SK-N-SH (cell line): ENCODE data around the gene RASL10A. TPM values are rescaled to one million over a fixed set of nuclear protein-coding genes. Genes with fewer than 3 reads are reported as not detected.

Experiments
- CTCF ChIA-PET: fragments of 300-600, 350-600 bp; formaldehyde crosslinking; extraction: SDS; loops from one replicate; lab custom pipeline; 2021; lab: Yijun Ruan, JAX
- POLR2A ChIA-PET: fragments of 350-600 bp; sonication (Branson Sonifier 250); formaldehyde crosslinking; extraction: SDS; loops from one replicate; lab custom pipeline; 2020; ENCODE audit warnings: antibody characterized with exemption, inconsistent platforms; lab: Yijun Ruan, JAX
- DNase-seq: peaks from one replicate; pipeline ENCODE4 v3.0.0; 2012
- H2AFZ ChIP-seq: fragments of 200-600 bp; sonication (generic); 2 replicates; pipeline ENCODE4 v1.8.1; 2016; ENCODE audit warnings: antibody characterized with exemption, mild to moderate bottlenecking, low read depth
- H3F3A ChIP-seq: fragments of 200-600 bp; sonication (generic); replicated peaks from 2 replicates; pipeline ENCODE3; 2016; ENCODE audit warnings: antibody characterized with exemption, mild to moderate bottlenecking; ENCODE audit not compliant: insufficient read depth
- H3K27ac ChIP-seq, 2 experiments: fragments of 200-500 bp in 1 of 2; fragments of 200-600 bp in 1 of 2; sonication (Bioruptor generic) in 1 of 2; sonication (generic), shearing (Covaris generic) in 1 of 2; 2 replicates each; pipeline versions ENCODE4 v1.5.1 to v1.6.1; 2014 to 2016; ENCODE audit warnings: low read depth in 2 of 2, inconsistent platforms in 1 of 2, low read length in 1 of 2, mild to moderate bottlenecking in 1 of 2, mixed read lengths in 1 of 2
- H3K27me3 ChIP-seq: fragments of 200-600 bp; sonication (generic), shearing (Covaris generic); 2 replicates; pipeline ENCODE4 v1.6.1; 2016; ENCODE audit warnings: mixed run types; ENCODE audit not compliant: insufficient read depth
- H3K36me3 ChIP-seq, 2 experiments: fragments of 200-500 bp in 1 of 2; fragments of 200-600 bp in 1 of 2; sonication (Bioruptor generic) in 1 of 2; sonication (generic) in 1 of 2; replicated peaks in 1 of 2; 2 replicates each; pipeline versions ENCODE3 to v1.5.1; 2014 to 2016; ENCODE audit warnings: low read length in 1 of 2, mild to moderate bottlenecking in 1 of 2; ENCODE audit not compliant: insufficient read depth in 2 of 2, control insufficient read depth in 1 of 2
- H3K4me1 ChIP-seq, 2 experiments: fragments of 200-500 bp in 1 of 2; fragments of 200-600 bp in 1 of 2; sonication (Bioruptor generic) in 1 of 2; sonication (generic), shearing (Covaris generic) in 1 of 2; 2 replicates each; pipeline versions ENCODE4 v1.5.1 to v1.6.1; 2014 to 2016; ENCODE audit warnings: low read depth in 1 of 2, low read length in 1 of 2, mixed run types in 1 of 2; ENCODE audit not compliant: insufficient read depth in 2 of 2, control insufficient read depth in 1 of 2
- H3K4me2 ChIP-seq: fragments of 200-600 bp; sonication (generic), shearing (Covaris generic); 2 replicates; pipeline ENCODE4 v1.6.1; 2017; ENCODE audit warnings: mixed run types
- H3K4me3 ChIP-seq, 2 experiments: fragments of 200-500 bp in 1 of 2; fragments of 200-600 bp in 1 of 2; sonication (Bioruptor generic) in 1 of 2; sonication (generic), shearing (Covaris generic) in 1 of 2; 2 replicates each; pipeline versions ENCODE4 v1.5.1 to v1.8.1; 2014 to 2016; ENCODE audit warnings: low read depth in 2 of 2, inconsistent platforms in 1 of 2, low read length in 1 of 2, mild to moderate bottlenecking in 1 of 2, mixed read lengths in 1 of 2, moderate library complexity in 1 of 2
- H3K79me2 ChIP-seq: fragments of 200-600 bp; sonication (generic); 2 replicates; pipeline ENCODE4 v1.8.1; 2017; ENCODE audit warnings: mild to moderate bottlenecking; ENCODE audit not compliant: insufficient read depth
- H3K9ac ChIP-seq: fragments of 200-600 bp; sonication (generic); 2 replicates; pipeline ENCODE4 v1.6.1; 2017; ENCODE audit warnings: mixed run types
- H3K9me2 ChIP-seq: fragments of 200-600 bp; sonication (generic); 2 replicates; pipeline ENCODE4 v1.6.1; 2017; ENCODE audit warnings: mixed run types
- H3K9me3 ChIP-seq: fragments of 200-600 bp; sonication (generic); 2 replicates; pipeline ENCODE4 v1.6.1; 2017; ENCODE audit warnings: mixed run types, mild to moderate bottlenecking, moderate library complexity
- H4K20me1 ChIP-seq: fragments of 200-600 bp; sonication (generic); 2 replicates; pipeline ENCODE4 v1.6.1; 2017; ENCODE audit warnings: mild to moderate bottlenecking, mixed run types; ENCODE audit not compliant: insufficient read depth
- FOXJ3 ChIP-seq: sonication (generic); formaldehyde crosslinking; IDR thresholded peaks from 2 replicates; pipeline ENCODE4 v1.5.1; 2020; ENCODE audit warnings: mild to moderate bottlenecking, missing genetic modification reagents
- GATA2 ChIP-seq: sonication (generic); formaldehyde crosslinking; IDR thresholded peaks from 2 replicates; pipeline ENCODE4 v1.5.0; 2020; ENCODE audit warnings: mild to moderate bottlenecking, missing genetic modification reagents
- IRF3 ChIP-seq: fragments of 150-350 bp; IDR thresholded peaks from 2 replicates; pipeline ENCODE4 v1.6.1; 2016; ENCODE audit warnings: mild to moderate bottlenecking, low read depth, low read length
- MAX ChIP-seq: IDR thresholded peaks from 2 replicates; pipeline ENCODE4 v1.4.0; 2012; ENCODE audit warnings: low read depth
- RAD21 ChIP-seq: IDR thresholded peaks from 2 replicates; pipeline ENCODE4 v1.6.1; 2012; ENCODE audit warnings: mild to moderate bottlenecking, low read length
- RCOR1 ChIP-seq: fragments of 150-350 bp; IDR thresholded peaks from 2 replicates; pipeline ENCODE4 v1.6.1; 2017; ENCODE audit warnings: antibody characterized with exemption, low read length
- SMC3 ChIP-seq: IDR thresholded peaks from 2 replicates; pipeline ENCODE4 v1.6.1; 2012; ENCODE audit warnings: low read depth, low read length, improper control_type of control experiment
- TCF12 ChIP-seq: IDR thresholded peaks from 2 replicates; pipeline ENCODE4 v1.4.0; 2012
- USF1 ChIP-seq: IDR thresholded peaks from 2 replicates; pipeline ENCODE4 v1.4.0; 2012; ENCODE audit warnings: low read depth, borderline replicate concordance
- WGBS: methylation state at CpG from one replicate; pipeline ENCODE4 v1.1.6; 2017; ENCODE audit warnings: low lambda C conversion rate; 5-methylcytosine and 5-hydroxymethylcytosine counted together
- polyA plus RNA-seq, 3 experiments: library from polyadenylated mRNA; depleted of rRNA; stranded (reverse); fragments of >200 nt; gene quantifications; 2 replicates each; pipeline ENCODE4 v1.2.3, GENCODE V29; 2012
- TF ChIP-seq, protein P1 (sequence below): IDR thresholded peaks from 2 replicates; pipeline ENCODE4; 2012
- TF ChIP-seq, protein P2 (sequence below): fragments of 200-600 bp; sonication (generic); IDR thresholded peaks from 2 replicates; pipeline ENCODE4 v1.6.1; 2017; ENCODE audit warnings: antibody characterized with exemption, mild to moderate bottlenecking, moderate library complexity

Gene RASL10A
- polyA plus RNA-seq, 1 of the 3 experiments (the other 2 are of a cell fraction) = 0.36 TPM

- TF ChIP-seq, protein P1, sequence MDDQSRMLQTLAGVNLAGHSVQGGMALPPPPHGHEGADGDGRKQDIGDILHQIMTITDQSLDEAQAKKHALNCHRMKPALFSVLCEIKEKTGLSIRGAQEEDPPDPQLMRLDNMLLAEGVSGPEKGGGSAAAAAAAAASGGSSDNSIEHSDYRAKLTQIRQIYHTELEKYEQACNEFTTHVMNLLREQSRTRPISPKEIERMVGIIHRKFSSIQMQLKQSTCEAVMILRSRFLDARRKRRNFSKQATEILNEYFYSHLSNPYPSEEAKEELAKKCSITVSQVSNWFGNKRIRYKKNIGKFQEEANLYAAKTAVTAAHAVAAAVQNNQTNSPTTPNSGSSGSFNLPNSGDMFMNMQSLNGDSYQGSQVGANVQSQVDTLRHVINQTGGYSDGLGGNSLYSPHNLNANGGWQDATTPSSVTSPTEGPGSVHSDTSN = no peak
- TF ChIP-seq RAD21 (no peak), SMC3 (no peak), IRF3 (no peak), MAX (no peak), GATA2 (CRISPR knock-in tag) (no peak), RCOR1 (no peak), USF1 (no peak)
- TF ChIP-seq, protein P2, sequence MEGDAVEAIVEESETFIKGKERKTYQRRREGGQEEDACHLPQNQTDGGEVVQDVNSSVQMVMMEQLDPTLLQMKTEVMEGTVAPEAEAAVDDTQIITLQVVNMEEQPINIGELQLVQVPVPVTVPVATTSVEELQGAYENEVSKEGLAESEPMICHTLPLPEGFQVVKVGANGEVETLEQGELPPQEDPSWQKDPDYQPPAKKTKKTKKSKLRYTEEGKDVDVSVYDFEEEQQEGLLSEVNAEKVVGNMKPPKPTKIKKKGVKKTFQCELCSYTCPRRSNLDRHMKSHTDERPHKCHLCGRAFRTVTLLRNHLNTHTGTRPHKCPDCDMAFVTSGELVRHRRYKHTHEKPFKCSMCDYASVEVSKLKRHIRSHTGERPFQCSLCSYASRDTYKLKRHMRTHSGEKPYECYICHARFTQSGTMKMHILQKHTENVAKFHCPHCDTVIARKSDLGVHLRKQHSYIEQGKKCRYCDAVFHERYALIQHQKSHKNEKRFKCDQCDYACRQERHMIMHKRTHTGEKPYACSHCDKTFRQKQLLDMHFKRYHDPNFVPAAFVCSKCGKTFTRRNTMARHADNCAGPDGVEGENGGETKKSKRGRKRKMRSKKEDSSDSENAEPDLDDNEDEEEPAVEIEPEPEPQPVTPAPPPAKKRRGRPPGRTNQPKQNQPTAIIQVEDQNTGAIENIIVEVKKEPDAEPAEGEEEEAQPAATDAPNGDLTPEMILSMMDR = no peak
These were observed 22.9 kb upstream of the RASL10A start (continued) for GRCh38 chr22:29338398-29338797.

- peaks cover 0 to 18% of the 10 kb centered on the region in 2 experiments; a peak in 2 of 4 replicates for H3K4me1 ChIP-seq
- no peak for DNase-seq
- no peak for TF ChIP-seq FOXJ3 (CRISPR knock-in tag)
- no peak for TF ChIP-seq TCF12
- ChIA-PET POLR2A (no interaction called here), CTCF (interaction anchor here (1.0 to 1.8 kb wide), 4 partner anchors 10 to 25 kb away, joined by 3 to 6 read pairs (median 4); no protein-coding TSS in a partner anchor)
- no peaks in the 10 kb centered on the region for H3K27me3 ChIP-seq
- H3K79me2 ChIP-seq = no peaks in the 10 kb centered on the region
- H3K9me3 ChIP-seq = no peaks in the 10 kb centered on the region
- 93% methylated on average over 11 of the region's 12 CpGs for WGBS
- H4K20me1 ChIP-seq = no peaks in the 10 kb centered on the region
- no peak overlapping the region for H3K9ac ChIP-seq
- no peak overlapping the region; a peak in 1 of 4 replicates for H3K27ac ChIP-seq
- H3K36me3 ChIP-seq = peaks cover 8 to 77% of the 10 kb centered on the region in 2 experiments
- H3K4me3 ChIP-seq = no peak overlapping the region
- no peak overlapping the region for H3K4me2 ChIP-seq
- no peaks in the 10 kb centered on the region for H3F3A ChIP-seq
- no peak overlapping the region for H2AFZ ChIP-seq
- no peaks in the 10 kb centered on the region for H3K9me2 ChIP-seq
These were observed 22.3 kb upstream of the RASL10A start for GRCh38 chr22:29337631-29338284.
